Superior temporal gyrus (tissue), 1 donor: Measurements from ENCODE around the gene TMEM223.
"Not testable (repeated sequence)": the region's sequence is repeated elsewhere in the genome, so short reads cannot be mapped to it uniquely, and the experiment has no call there.

Experiments
- DNase-seq: peaks from one replicate; pipeline ENCODE4 v3.0.0-alpha.2; 2016; ENCODE audit errors: extremely low spot score

The TMEM223 gene

DNA sequence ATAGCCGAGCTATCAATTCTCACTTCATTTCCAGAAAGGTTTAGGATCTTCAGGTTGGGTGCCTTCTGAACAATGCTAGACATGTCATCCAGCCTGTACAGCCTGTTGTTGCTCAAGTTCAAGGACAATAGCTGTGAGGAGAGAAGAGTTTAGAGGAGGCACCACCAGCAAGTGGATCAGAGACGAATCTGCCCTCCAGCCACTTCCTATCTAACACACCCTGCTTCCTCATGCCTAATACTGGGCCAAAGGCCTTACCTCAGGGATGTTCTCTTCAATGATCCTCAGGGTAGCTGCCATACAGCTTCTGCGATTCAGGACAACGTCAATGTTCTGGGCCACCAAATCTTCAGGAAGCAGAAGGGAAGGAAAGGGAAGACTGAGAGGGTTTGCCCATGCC, 9.3 kb upstream of the TMEM223 start:
- no peak for DNase-seq

DNA sequence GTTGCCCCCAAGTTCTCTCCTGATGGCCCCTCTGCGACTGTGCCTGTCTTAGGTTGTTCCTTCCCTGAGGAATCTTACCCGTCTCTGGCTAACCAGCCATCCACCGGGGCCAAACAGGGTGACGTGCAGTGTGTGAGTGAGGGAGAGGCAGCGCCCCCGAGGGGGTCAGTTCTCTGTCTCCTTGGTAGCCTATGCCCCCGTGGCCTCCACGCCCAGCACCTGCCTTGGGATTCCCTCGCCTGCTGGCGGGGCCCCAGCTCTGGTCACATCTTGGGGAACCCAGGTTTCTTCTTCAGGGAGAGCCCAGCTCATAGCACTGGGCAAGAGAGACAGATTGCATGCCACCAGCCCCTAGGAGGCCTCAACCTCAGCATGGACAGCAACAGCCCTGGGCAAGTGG, 7.7 kb upstream of the TMEM223 start:
- no peak for DNase-seq

GRCh38 chr11:62796281-62796680, 4.5 kb upstream of the TMEM223 start:
- DNase-seq: no peak

- no peak for DNase-seq
Observed at GRCh38 chr11:62794201-62794775, 2.5 kb upstream of the TMEM223 start.

- no peak for DNase-seq
Observed at GRCh38 chr11:62792202-62792575, 383 bp upstream of the TMEM223 start.

GRCh38 chr11:62789576-62789975, 2.2 kb downstream of the TMEM223 start:
- DNase-seq: no peak

GRCh38 chr11:62788991-62789390, 2.8 kb downstream of the TMEM223 start:
- no peak for DNase-seq

DNA sequence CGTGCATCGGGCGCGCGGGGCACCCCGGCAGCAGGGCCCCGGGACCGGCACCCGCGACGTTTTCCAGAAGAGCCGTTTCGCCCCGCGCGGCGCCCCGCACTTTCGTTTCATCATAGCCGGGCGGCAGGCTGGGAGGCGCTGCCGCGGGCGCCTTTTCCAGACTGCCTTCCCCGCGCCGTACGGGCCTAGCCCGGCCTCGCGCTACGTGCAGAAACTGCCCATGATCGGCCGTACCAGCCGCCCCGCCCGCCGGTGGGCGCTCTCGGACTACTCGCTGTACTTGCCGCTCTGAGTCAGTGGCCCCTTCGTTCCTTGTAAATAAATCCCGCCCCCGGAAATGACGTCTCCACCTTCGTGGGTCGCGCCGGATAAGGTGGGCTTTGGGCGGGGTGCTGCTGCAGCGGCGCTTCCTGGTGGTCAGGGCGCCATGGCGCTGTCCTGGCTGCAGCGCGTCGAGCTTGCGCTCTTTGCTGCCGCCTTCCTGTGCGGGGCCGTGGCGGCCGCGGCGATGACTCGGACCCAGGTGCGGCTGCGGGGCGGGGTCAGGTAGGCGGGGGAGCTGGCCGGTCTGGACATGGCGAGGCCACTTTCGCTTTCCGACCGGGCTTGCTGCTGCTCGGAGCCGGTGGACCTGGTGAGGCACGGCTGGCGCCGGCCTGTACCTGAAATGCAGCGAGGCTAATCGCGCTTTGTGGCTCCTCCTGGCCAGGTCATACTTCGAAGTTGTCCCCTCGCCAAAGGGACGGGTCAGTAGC, 4.6 kb downstream of the TMEM223 start, which contains the start of gene TMEM179B:
TSS of gene TMEM179B (plus strand) at position 398 of the 755 bp plus-strand sequence. CDS start at position 428, 30 bp downstream.
- peak; percentile 99 for DNase-seq

GRCh38 chr11:62786318-62787004, 5.3 kb downstream of the TMEM223 start:
- DNase-seq: peak; percentile 81

DNA sequence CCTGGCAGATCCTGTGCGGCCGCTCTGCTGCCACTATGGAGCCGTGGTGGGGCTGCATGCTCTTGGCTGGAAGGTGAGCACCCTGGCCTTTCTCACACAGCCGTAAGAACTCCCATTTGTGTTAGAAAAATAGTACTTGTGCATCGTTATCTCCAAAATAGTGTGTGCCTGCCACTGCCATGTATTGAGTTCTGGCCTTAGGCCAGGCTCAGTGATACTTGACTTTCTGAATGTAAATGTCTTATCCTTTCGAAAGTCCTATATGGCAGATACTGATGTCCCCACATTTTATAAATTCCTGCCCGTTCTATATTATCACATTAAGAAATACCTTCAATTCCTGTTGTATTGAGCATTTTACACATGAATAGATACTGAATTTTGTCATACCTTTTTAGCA, 9.1 kb downstream of the TMEM223 start:
- DNase-seq: no peak

GRCh38 chr11:62778441-62778840, 13.4 kb downstream of the TMEM223 start:
- no peak for DNase-seq

- DNase-seq: no peak
Observed at GRCh38 chr11:62777389-62777788, 14.4 kb downstream of the TMEM223 start.

DNA sequence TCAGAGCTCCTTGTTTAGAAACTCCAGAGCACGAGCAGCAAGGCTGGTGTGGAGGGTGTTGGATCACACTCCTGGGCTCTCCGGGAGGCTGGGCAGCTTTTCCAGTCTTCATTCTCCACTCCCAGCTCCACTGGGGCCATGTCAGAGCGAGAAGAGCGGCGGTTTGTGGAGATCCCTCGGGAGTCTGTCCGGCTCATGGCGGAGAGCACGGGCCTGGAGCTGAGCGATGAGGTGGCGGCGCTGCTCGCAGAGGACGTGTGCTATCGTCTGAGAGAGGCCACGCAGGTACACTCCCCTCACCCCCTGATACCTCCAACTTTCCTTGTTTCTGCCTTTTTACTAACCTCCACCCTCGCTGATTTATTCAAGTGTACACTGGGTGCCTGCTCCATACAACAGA, 16.2 kb downstream of the TMEM223 start:
- DNase-seq: no peak

DNA sequence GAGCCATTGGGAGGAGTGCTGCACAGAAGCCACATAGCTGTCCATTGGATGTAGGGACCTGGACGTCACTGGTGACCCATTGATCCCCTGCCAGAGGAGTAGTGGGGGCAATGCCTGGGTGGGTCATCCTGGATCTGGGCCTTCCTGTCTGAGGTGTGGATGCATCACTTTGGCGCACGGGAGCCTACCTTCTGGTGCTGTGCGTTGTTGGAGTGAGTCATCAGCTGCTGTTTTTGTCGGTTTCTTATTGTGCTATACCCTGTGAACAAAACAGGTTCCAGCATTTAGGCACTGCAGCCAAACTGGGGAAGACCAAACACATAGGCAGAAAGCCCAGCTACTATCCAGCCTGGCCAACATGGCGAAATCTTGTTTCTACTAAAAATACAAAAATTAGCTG, 17.4 kb downstream of the TMEM223 start:
- no peak for DNase-seq

DNA sequence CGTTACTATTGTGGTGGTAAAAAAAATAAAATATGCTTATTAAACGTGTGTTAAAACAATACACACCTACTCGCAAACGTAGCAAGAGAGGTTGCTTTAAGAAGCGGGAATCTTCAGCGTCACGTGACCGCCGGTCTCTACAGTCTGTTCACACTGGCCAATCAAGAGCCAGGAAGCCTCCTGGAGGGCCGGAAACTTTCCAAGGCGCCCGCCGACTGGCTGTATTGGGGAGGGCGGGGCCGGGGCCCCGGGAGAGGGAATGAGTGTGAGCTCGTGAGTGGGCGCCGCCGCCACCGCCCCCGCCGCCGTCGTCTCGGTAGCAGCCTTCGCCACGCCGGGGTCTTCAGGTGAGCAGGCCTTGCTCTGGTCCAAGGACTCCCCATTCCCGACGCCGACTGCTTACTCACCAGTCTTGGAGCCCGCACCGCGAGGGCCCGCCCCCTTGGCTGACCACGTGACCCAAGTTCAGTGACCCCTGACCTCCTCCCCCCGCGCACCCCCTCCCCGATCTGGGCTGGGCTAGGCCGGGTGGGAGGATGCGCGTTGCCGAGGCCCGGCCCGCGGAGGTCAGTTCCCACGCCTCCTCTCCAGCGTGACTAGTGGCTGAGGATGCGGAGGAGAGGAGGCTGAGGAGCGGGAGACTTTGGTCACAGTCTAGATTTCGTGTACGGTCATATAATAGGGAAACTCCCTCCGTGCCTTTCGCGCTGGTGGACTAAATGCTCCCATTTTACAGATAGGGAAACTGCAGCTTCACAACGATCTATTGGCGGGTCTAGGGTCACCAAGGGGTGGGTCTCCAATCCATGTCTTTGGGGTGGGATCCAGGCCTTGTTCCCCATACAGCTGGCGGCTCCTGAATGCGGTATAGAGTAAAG, 20.4 kb downstream of the TMEM223 start, which contains the start of gene TAF6L:
TSS of gene TAF6L (plus strand) at position 253 of the 878 bp plus-strand sequence. CDS start 4,388 bp downstream, outside the sequence.
- DNase-seq: peak; percentile 99

DNA sequence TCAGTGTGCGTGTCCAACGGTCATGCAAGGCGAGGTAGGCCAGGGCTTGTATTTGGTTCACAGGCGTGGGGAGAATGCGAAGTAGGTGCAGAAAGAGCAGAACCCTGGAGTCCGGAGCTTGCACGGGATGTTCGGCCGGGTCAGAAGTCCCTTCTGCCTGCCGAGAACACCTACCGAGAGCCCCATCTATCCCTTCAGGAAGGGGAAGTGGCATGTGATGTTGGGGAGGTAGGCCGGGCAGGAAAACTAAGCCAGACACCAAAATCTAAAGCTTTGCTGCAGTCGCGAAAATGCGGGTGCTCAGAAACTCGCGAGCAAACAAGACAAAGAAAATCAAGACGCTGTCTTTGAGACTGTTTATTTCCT, 21.0 kb downstream of the TMEM223 start:
- DNase-seq: no peak

GRCh38 chr11:62760867-62761227, 31.0 kb downstream of the TMEM223 start:
- not testable (repeated sequence) for DNase-seq

DNA sequence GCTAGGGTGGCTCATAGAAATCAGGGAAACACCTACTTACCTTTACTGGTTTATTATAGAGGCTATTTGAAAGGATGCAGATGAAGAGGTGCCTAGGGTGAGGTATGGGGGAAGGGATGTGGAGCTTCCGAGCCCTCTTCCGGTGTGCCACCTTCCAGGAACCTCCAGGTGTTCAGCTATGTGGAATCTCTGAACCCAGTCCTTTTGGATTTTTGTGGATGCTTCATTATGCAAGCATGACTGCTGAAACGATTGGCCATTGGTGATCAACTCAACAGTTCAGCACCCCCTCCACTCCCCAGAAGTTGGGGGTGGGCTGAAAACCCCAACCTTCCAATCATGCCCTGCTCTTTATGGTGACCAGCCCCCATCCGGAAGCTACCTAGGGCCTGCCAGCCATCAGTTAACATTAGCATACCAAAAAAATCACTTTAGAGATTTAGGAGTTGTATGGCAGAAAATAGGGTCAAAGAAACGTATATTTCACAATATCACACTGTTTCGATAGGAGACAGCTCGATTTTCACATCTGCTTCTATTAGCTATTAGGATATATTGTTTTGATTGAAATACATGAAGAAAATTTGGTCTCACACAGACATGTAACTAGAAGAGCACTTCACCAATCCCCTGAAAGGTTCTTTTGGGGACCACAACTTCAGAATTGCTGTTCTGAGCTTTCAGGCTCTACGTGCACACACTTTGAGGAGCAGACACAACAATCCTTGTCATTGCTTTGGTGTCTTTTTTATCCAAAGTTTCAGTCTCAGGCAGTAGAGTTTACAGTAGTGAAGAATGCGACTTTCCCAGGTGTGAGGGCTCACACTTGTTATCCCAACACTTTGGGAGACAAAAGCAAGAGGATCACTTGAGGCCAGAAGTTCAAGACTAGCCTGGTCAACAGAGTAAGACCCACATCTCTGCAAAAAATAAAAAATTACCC, 33.7 kb downstream of the TMEM223 start:
- DNase-seq: peak; percentile 28

- peak; percentile 31 for DNase-seq
Observed at GRCh38 chr11:62755086-62755615, 36.7 kb downstream of the TMEM223 start.
